Measurements from ENCODE around the gene CDH23.
A peak's percentile ranks its signal among the peaks of the same experiment; 100 is the strongest.

CDH23 gene

GRCh38 chr10:71846816-71847215 lies 450.1 kb downstream of the CDH23 start:
- TF ChIP-seq EZH2phosphoT487 (IDR thresholded peaks at IDR 0.05; ENCODE audit: borderline replicate concordance) (no peak), CTCF (conservative IDR thresholded peaks at IDR 0.05; ENCODE audit: low read length) (no peak)
- Histone ChIP-seq H3K4me2 (ENCODE audit: low read depth, low read length, poor library complexity, severe bottlenecking) (no peak overlapping the region), H3K79me2 (ENCODE audit: insufficient read depth, low read length) (peaks cover 70% of the 10 kb centered on the region), H3K27me3 (ENCODE audit: insufficient read depth, low read length, poor library complexity, severe bottlenecking) (no peaks in the 10 kb centered on the region), H3K4me1 (ENCODE audit: insufficient read depth, low read length, poor library complexity, severe bottlenecking) (peaks cover 58% of the 10 kb centered on the region), H3K36me3 (ENCODE audit: insufficient read depth, low read length) (no peaks in the 10 kb centered on the region), H2AFZ (ENCODE audit: low read length) (no peak overlapping the region), H3F3A (ENCODE audit: low read depth) (no peaks in the 10 kb centered on the region), H3K9ac (ENCODE audit: low read depth, low read length, poor library complexity, severe bottlenecking) (no peak overlapping the region), H4K20me1 (ENCODE audit: insufficient read depth, low read length, poor library complexity, severe bottlenecking) (peaks cover 82% of the 10 kb centered on the region), H3K9me2 (replicated peaks; ENCODE audit: low read depth, low read length) (no peaks in the 10 kb centered on the region), H3K4me3 (ENCODE audit: low read length, poor library complexity, severe bottlenecking) (no peak overlapping the region), H3K9me3 (ENCODE audit: insufficient read depth, low read depth, low read length) (no peaks in the 10 kb centered on the region)

GRCh38 chr10:71847418-71847817 lies 450.7 kb downstream of the CDH23 start:
- H2AFZ ChIP-seq (ENCODE audit: low read length): no peak overlapping the region
- no peak for TF ChIP-seq EZH2phosphoT487 (IDR thresholded peaks at IDR 0.05; ENCODE audit: borderline replicate concordance)
- no peak for TF ChIP-seq CTCF (conservative IDR thresholded peaks at IDR 0.05; ENCODE audit: low read length)
- H3K36me3 ChIP-seq (ENCODE audit: insufficient read depth, low read length): no peaks in the 10 kb centered on the region
- no peaks in the 10 kb centered on the region for H3K9me3 ChIP-seq (ENCODE audit: insufficient read depth, low read depth, low read length)
- H3K4me3 ChIP-seq (ENCODE audit: low read length, poor library complexity, severe bottlenecking): no peak overlapping the region
- no peaks in the 10 kb centered on the region for H3K9me2 ChIP-seq (replicated peaks; ENCODE audit: low read depth, low read length)
- peak overlapping the region; percentile 81 for H3K4me2 ChIP-seq (ENCODE audit: low read depth, low read length, poor library complexity, severe bottlenecking)
- no peaks in the 10 kb centered on the region for H3K27me3 ChIP-seq (ENCODE audit: insufficient read depth, low read length, poor library complexity, severe bottlenecking)
- no peak overlapping the region for H3K9ac ChIP-seq (ENCODE audit: low read depth, low read length, poor library complexity, severe bottlenecking)
- peaks cover 58% of the 10 kb centered on the region for H3K4me1 ChIP-seq (ENCODE audit: insufficient read depth, low read length, poor library complexity, severe bottlenecking)
- peaks cover 70% of the 10 kb centered on the region for H3K79me2 ChIP-seq (ENCODE audit: insufficient read depth, low read length)
- peaks cover 78% of the 10 kb centered on the region for H4K20me1 ChIP-seq (ENCODE audit: insufficient read depth, low read length, poor library complexity, severe bottlenecking)
- no peaks in the 10 kb centered on the region for H3F3A ChIP-seq (ENCODE audit: low read depth)

- no peaks in the 10 kb centered on the region for H3K9me3 ChIP-seq (ENCODE audit: insufficient read depth, low read depth, low read length)
- H3K4me1 ChIP-seq (ENCODE audit: insufficient read depth, low read length, poor library complexity, severe bottlenecking): peaks cover 55% of the 10 kb centered on the region
- H3K9ac ChIP-seq (ENCODE audit: low read depth, low read length, poor library complexity, severe bottlenecking): peak overlapping the region; percentile 21
- peaks cover 66% of the 10 kb centered on the region for H4K20me1 ChIP-seq (ENCODE audit: insufficient read depth, low read length, poor library complexity, severe bottlenecking)
- H3K4me3 ChIP-seq (ENCODE audit: low read length, poor library complexity, severe bottlenecking): peak overlapping the region; percentile 44
- H3K36me3 ChIP-seq (ENCODE audit: insufficient read depth, low read length): no peaks in the 10 kb centered on the region
- TF ChIP-seq EZH2phosphoT487 (IDR thresholded peaks at IDR 0.05; ENCODE audit: borderline replicate concordance) (no peak), CTCF (conservative IDR thresholded peaks at IDR 0.05; ENCODE audit: low read length) (no peak)
- H3K27me3 ChIP-seq (ENCODE audit: insufficient read depth, low read length, poor library complexity, severe bottlenecking): no peaks in the 10 kb centered on the region
- no peak overlapping the region for H2AFZ ChIP-seq (ENCODE audit: low read length)
- peaks cover 62% of the 10 kb centered on the region for H3K79me2 ChIP-seq (ENCODE audit: insufficient read depth, low read length)
- H3K9me2 ChIP-seq (replicated peaks; ENCODE audit: low read depth, low read length): no peaks in the 10 kb centered on the region
- H3F3A ChIP-seq (ENCODE audit: low read depth): no peaks in the 10 kb centered on the region
- peak overlapping the region; percentile 81 for H3K4me2 ChIP-seq (ENCODE audit: low read depth, low read length, poor library complexity, severe bottlenecking)
These were observed 451.9 kb downstream of the CDH23 start for GRCh38 chr10:71848325-71849275.

All from Loucy (cell line).